Stimulated activated naive CD8-positive, alpha-beta T cell treated with anti-CD3 and anti-CD28 coated beads, Interleukin-15, Interleukin-2, amounts not matched to agents 100 U/mL and 50 U/mL, for 24 hours (primary cell): ENCODE results near the gene POLR2J3.
"Not testable (repeated sequence)": the region's sequence is repeated elsewhere in the genome, so short reads cannot be mapped to it uniquely, and the experiment has no call there.

ENCODE experiments used
- ATAC-seq: fragments of 150-1000 bp; cut with Tn5 transposase; one replicate; pipeline ENCODE4 v1.10.0; 2021
- DNase-seq: peaks from one replicate; pipeline ENCODE4 v3.0.0; 2021

The POLR2J3 gene

DNA sequence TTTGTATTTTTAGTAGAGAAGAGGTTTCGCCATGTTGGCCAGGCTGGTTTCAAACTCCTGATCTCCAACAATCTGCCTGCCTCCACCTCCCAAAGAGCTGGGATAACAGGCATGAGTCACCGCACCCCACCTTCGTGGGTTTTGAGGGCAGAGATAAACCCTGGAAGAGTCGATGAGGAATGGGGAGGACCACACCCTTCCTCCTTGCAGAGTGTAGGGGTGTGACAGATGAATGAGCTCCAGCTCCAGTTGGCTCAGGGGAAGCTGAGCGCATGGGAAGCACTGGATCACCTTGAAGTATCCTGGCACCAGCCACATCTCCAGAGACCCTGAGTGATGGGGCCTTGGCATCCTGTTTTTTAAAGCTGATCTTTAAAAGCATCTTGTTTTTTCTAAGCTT lies 11.1 kb upstream of the POLR2J3 start:
- DNase-seq, ATAC-seq: not testable (repeated sequence)

DNA sequence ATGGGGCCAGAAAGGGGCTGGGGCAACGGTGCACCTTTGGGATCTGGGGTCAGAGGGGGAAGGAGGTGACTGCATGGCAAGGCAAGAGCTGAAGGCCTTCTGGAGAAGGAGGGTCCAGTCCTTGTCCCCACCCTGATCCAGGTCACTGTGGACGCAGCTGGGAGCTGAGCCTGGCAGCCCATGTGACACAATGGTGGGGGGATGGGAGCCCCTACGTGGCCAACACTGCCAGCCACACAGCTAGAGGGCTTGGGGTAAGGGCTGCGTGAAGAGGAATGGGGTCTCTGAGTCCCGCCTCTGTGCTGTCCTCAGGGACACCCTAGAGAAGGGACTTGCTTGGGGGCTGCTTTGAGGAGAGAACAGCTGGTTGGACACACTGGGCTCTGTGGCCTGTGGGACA lies 9.3 kb upstream of the POLR2J3 start:
- ATAC-seq, DNase-seq: not testable (repeated sequence)

DNA sequence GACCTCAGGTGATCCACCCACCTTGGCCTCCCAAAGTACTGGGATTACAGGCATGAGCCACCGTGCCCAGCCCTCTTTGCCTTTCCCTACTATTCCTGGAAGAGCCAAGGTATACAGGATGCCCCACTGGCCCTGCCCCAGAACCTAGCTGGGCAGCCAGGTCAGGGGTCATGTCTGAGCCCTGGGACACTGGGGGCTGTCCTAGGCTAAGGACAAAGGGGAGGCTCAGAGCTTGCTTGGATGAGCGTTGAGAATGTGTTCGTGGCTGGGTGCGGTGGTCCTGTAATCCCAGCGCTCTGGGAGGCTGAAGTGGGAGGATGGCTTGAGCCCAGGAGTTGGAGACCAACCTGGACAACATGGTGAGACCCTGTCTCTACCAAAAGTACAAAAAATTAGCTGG lies 6.1 kb upstream of the POLR2J3 start:
- not testable (repeated sequence) for ATAC-seq

DNA sequence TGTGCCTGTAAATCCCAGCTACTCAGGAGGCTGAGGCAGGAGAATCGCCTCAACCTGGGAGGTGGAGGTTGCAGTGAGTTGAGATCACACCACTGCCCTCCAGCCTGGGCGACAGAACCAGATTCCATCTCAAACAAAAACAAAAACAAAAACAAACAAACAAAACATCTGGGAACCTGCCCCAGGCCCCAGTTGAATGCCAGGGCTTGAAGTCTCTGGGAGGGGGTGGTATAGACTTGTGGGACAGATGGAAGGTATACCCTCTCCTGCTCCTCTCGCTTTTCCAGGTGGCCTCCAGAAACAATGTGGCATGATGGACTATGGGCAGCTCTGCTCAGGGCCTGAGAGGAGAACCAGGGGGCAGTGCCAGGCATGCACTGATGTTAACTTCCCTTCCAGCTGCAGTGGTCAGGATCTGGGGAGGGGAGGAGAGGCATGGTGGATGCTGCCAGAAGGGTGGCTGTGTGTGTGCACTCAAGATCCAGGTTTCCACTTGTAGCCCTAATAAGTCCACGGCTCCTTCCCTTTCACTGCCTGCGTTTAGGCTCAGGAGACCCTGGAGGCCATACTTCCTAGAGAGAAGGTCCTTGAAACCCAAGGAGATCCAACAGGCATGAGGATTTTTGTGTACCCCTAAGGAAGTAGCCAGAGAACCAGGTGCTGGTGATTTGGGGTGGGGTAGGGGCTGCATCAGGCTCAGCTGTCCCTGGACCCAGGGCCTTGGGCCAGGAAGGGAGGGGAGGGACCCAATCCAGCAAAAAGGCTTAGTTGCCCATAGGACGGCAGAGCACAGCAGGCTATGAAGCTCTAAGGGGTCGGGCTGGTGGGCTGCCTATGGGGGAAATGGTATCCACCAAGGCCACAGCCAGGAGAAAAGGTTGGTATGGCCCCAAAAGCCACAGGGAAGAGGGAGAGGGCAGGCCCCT lies 5.2 kb upstream of the POLR2J3 start:
- DNase-seq, ATAC-seq: not testable (repeated sequence)

More for the DNA sequence above, 6.1 kb upstream of the POLR2J3 start:
- not testable (repeated sequence) for DNase-seq

DNA sequence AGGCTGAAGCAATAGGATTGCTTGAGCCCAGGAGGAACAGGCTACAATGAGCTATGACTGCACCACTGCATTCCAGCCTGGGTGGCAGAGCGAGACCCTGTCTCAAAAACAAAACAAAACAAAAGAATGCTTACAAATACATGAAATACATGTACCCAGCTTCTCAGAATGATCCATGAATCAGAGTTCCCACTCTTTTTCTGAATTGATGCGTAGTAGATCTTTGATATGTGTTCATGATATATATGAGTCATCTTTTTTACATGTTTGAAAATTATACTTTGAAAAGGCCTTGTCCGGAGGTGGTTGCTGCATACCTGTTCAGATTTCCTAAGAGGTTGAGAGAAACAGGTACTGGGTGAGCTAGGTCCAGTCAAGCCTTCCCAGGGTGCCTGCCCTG lies 4.0 kb upstream of the POLR2J3 start:
- not testable (repeated sequence) for DNase-seq, ATAC-seq

DNA sequence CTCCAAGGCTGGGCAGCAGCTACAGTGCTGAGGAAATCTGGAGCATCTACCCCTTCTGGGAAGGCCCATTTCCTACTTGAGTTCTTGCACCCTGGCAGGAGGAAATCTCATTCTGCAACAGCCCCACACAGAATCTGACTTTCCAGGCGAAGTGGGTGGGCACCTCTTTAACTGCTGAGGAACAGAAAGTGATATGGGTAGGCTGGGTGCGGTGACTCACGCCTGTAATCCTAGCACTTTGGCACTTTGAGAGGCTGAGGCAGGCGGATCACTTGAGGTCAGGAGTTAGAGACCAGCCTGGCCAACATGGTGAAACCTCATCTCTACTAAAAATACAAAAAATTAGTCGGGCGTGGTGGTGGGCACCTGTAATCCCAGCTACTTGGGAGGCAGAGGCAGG lies 2.2 kb upstream of the POLR2J3 start:
- not testable (repeated sequence) for ATAC-seq, DNase-seq

DNA sequence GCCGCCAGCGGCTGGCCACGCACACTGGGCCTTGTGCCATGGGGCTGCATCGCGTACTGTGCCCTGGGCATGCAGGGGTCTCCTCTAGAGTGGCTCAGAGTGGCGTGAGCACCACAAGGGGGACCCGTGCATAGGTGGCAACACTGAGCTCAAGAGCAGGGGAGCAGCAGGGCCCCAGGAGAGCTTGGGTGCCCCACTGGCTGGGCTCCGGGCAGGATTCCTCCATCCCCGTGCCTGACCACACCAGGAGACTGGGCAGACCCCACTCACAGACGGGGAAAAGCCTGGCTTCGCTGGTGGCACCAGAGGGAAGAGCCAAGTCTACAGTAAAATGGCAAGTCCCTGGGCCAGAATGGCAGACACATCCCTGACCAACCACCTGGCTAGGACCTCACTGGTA lies 3.8 kb downstream of the POLR2J3 start:
- DNase-seq, ATAC-seq: not testable (repeated sequence)

DNA sequence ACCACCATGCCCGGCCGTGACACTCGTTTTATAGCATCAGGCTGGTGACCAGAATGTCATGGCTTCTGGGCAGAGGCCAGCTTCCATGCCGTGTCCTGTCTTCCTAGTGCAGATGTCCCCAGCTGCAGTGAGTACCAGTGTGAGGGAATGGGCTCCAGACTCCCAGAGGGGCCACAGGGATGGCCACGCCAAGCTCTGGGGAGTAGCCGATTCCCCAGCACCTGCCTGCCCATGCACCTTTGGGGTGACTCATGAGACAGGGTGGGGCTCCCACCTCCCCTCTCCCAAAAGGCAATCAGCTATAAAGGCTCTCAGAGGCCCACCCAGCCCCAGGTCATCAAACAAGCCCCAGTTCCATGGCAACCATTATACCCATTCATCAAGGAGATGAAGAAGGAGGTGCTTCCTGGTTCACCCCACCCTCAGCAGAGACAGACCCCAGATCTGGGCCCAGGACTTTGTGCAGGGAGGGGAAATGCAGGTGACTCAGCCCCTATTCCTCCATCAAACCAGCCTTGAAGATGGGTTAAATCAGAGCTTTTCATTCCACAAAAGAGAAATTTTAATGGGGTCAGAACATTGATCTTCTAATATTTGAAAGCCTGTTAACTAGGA lies 21.5 kb downstream of the POLR2J3 start, which contains the start of gene SPDYE2:
Gene SPDYE2, plus strand, starts transcription at position 419 of the 615 bp plus-strand sequence. CDS start 2,030 bp downstream, outside the sequence.
- ATAC-seq, DNase-seq: not testable (repeated sequence)

DNA sequence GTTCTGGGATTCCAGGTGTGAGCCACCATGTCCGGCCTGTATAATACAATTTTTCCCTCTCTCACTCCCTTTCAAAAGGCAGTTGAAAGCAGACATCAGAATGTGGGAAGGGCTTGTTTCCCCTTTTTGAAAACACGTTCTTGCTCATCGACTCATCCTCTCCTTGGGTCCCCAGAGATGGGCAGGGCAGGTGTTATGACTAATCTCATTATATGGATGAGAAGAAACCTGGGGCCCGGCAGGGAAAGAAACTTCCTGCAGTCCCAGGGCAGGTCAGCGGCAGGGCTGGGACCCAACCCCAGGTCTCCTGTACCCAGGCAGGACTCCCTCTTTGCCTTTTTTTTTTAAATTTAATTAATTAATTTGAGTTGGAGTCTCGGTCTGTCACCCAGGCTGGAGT lies 26.0 kb downstream of the POLR2J3 start:
- DNase-seq, ATAC-seq: not testable (repeated sequence)

DNA sequence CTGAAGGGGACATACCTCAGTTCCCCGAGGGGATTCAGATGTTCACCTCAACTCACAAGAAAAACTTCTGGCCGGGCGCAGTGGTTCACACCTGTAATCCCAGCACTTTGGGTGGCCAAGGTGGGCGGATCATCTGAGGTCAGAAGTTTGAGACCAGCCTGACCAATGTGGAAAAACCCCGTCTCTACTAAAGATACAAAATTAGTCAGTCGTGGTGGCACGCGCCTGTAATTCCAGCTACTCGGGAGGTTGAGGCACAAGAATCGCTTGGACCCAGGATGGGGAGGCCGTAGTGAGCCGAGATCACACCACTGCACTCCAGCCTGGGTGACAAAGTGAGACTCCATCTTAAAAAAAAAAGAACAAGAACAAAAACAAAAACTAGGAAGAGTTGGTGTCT lies 27.1 kb downstream of the POLR2J3 start:
- DNase-seq, ATAC-seq: not testable (repeated sequence)

DNA sequence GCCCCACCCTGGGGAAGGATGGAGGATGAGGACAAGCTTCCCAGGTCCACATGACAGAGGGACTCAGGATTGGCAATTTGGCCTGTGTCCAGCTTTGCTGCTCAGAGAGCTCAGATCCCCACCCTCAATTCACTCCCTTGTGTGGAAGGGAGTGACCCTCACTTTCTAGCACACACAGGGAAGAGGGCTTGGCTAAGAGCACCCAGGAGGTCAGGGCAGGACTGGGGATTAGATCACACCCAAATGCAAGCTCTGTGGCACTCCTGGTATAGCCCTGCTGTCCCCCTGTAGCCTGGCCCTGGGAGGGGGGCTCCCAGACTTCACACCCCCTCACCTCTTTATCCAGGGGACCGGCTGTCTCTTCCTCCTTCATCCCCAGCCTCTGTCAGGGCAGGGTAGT lies 28.0 kb downstream of the POLR2J3 start:
- not testable (repeated sequence) for DNase-seq, ATAC-seq

DNA sequence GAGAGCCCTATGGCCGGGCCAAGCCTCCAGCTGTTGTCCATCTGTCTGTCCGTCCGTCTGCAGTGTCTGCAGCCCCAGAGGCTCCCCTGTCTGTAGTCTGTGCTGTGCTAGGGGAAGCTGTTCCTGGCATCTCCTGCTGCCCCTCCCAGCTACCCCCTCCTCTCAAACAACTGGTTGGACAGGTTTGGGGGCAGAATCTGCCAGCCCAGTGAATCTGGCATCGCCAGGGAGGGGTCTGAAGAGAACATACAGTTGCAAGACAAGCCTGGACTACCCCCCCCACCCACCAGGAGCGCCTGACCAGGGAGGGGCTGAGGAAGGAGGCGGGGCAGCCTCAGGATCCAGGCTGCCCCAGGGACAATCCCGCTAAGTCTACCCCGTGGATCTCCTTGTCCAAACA lies 28.8 kb downstream of the POLR2J3 start, which contains the start of gene UPK3BL2:
Gene UPK3BL2, minus strand, starts transcription at position 101 of the 400 bp plus-strand sequence. Its CDS starts 60 bp downstream, at position 41.
- DNase-seq, ATAC-seq: not testable (repeated sequence)

DNA sequence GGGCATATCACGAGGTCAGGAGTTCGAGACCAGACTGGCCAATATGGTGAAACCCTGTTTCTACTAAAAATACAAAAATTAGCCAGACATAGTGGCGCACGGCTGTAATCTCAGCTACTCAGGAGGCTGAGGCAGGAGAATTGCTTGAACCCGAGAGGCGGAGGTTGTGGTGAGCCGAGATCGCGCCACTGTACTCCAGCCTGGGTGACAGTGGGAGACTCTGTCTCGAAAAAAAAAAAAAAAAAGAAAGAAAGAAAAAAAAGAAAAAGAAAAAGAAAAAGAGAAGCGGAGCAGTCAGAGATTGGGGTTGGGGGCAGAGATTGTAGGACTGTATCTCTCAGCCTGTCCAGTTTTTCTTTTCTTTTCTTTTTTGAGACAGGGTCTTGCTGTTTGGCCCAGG lies 29.6 kb downstream of the POLR2J3 start:
- ATAC-seq, result not testable (repeated sequence)

DNA sequence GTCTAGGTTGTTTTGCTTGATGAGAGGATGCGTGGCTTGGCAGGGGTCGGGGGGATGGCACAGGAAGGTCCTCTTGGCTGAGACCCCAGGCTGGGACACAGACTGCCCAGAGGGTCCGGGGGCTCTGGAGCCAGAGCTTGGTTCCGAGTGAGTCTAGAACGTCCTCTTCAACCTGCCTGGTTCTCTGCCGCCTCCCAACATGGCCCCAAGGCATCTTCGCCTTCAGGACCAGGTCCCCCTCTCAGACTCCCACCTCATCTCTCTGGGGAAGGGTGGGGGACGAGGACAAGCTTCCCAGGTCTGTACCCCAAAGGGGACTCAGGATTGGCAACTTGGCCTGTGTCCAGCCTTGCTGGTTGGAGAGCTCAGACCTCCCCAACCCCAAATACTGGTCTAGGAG lies 30.3 kb downstream of the POLR2J3 start:
- DNase-seq, ATAC-seq: not testable (repeated sequence)

More for the DNA sequence above, 29.6 kb downstream of the POLR2J3 start:
- not testable (repeated sequence) for DNase-seq

DNA sequence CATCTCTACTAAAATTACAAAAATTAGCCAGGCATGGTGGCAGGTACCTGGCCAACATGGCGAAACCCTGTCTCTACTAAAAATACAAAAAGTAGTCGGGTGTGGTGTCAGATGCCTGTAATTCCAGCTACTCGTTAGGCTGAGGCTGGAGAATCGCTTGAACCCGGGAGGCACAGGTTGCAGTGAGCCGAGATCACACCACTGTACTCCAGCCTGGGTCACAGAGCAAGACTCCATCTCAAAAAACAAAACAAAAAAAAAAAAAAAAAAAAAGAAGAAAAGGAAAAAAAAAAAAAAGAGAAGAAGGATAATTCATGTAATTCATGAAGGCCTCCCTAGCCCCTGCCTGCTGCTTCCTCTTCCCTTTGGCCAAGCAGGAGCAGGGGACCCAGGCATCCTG lies 31.8 kb downstream of the POLR2J3 start:
- DNase-seq, result not testable (repeated sequence)

DNA sequence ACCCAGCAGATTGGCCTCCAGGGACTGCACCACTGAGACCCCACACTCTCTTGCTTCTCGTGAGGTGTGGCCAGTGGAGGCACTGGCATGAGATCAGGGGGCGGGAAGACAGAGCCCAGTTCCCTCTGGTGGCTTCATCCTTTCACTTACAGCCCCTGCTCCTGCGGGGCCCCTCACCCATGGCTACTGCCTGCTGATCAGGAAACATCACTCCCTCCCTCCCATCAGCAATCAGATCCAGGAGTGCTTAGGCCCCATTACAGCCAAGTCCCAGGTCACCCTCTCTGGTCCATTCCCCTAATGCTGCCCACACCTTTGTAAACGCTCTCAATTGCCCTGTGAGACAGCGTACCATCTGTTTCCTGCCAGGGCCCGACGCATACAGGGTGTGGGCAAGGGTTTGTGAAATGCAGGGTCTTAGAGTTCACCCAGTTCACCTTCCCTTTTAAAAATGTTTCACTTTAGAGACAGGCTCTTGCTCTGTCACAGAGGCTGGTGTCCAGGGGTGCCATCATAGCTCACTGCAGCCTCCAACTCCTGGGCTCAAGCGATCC lies 37.2 kb downstream of the POLR2J3 start:
- not testable (repeated sequence) for ATAC-seq

More for the DNA sequence above, 31.8 kb downstream of the POLR2J3 start:
- not testable (repeated sequence) for ATAC-seq

DNA sequence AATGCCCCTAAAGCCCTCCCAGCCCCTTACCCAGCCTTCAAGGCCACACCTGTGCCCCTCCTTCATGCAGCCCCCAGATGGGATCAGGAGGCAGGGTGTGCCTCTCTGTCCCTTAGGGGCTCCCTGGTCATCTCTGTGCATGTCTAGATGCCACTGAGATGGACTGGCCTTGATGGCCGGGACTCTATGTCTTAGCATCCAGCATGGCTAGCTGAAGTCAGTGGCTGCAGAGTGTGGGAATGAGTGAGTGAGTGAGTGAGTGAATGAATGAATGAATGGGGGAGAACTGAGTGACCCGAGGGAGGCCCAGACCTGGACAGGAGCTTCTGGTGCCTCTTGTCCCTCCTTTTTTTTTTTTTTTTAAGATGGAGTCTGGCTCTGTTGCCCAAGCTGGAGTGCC lies 40.3 kb downstream of the POLR2J3 start:
- ATAC-seq, result not testable (repeated sequence)

More for the DNA sequence above, 37.2 kb downstream of the POLR2J3 start:
- DNase-seq, result not testable (repeated sequence)

DNA sequence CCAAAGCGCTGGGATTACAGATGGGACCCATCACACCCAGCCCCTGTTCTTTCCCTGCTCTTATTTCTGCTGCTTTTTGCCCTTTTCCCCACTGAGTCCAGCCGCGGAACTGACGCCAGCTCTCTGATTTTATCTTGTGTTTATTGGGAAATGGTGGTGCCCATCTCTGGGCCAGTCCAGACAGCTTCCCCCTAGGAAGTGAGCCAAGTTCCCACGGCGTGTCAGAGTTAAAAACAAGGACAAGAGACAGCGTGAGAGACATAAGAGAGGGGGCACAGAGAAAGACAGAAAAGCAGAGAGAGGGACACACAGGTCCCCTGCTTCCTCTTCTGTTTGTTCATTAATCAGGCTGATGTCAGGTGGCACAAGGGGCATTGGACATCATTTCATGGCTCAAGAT lies 40.8 kb downstream of the POLR2J3 start:
- not testable (repeated sequence) for ATAC-seq, DNase-seq

More for the DNA sequence above, 40.3 kb downstream of the POLR2J3 start:
- not testable (repeated sequence) for DNase-seq

DNA sequence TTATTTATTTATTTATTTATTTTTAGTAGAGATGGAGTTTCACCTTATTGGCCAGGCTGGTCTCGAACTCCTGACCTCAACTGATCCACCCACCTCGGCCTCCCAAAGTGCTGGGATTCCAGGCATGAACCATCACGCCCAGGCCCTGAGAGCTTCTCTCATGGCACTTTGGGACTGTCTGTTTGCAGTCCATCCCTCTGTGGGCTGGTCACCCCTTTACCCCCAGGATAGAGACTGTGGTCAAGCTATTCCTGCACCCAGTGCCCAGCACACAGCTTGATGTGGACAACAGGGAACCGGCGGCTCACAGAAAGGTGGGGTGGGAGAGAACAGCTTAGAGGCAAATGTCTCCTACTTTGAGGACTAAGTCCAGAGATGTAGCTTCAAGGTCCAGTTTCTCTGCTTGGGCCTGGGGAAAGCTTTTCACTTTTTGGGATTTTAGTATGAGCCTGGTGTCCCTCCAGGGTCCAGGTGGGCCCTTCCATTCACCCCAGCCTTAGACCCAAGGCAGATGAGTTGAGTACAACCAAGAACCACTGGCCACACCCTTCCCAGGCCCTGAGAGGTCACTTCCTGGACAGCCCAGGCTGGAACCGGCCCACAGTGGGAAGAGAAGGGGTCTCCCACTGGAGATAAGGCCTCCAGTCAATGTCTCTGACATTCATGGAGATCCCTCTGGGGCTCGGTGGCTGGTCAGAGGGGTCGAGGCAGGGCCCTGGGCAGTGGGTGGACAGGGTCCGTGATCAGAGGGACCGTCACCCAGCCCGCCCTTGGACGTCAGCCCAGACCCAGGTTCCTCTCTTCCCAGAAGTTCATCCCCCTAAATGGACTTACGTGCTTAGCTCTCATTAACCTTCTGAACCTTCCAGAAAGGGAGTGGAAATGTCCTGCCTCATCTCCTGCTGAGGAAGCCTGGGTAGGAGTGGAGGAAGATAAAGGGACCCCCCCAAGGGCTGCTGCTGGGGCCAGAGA lies 44.3 kb downstream of the POLR2J3 start:
- not testable (repeated sequence) for DNase-seq, ATAC-seq

DNA sequence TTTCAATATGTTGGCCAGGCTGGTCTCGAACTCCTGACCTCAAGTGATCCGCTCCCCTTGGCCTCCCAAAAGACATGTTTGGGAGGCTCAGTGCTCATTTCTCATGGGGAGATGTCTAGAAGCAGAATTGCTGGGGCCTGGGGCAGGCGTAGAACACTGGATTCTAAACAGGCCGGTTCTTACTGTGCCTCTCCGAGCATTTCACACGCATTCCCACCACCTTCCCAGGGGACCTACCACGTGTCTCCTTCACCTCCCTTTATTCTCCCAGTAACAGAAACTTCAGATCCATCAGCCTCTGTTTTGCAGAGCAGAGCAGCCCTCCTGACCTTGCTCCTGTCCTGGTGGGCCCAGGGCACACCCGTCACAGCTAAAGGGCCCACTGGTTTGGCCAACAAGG lies 45.2 kb downstream of the POLR2J3 start:
- DNase-seq, result not testable (repeated sequence)

DNA sequence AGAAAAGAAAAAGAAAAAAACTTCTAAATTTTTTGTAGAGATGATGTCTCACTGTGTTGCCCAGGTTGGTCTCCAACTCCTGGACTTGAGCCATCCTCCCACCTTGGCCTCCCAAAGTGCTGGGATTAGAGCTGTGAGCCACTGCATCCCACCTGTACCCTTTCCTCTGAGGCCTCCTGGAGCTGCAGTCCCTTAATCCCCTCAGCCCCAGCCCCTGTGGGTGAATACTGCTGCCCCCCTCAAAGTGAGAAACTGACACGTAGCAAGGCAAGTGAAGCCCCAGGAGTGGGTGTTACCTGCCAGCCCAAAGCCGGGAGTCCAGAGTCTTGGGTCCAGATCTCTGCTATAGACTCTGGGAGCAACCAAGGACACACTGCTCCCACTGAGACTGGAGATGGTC lies 47.6 kb downstream of the POLR2J3 start:
- not testable (repeated sequence) for DNase-seq, ATAC-seq

More for the DNA sequence above, 45.2 kb downstream of the POLR2J3 start:
- ATAC-seq, result not testable (repeated sequence)
